Esophagus squamous epithelium (tissue), 5 donors: ENCODE results near the gene AIFM3. TPM values are rescaled to one million over a fixed set of nuclear protein-coding genes. Genes with fewer than 3 reads are reported as not detected.
A peak's percentile ranks its signal among the peaks of the same experiment; 100 is the strongest.

Experiments
- DNase-seq: peaks from one replicate; lab custom pipeline; 2025; lab: John Stamatoyannopoulos, UW
- H3K27ac ChIP-seq, 4 donors: fragments of 200-600 bp; sonication (generic); one replicate each; pipeline ENCODE4 v1.5.1; 2016 to 2019; ENCODE audit warnings: mild to moderate bottlenecking in 1 of 4
- H3K27me3 ChIP-seq, 4 donors: fragments of 200-600 bp; sonication (generic); 1 replicate in 3 of 4; 2 replicates in 1 of 4; pipeline versions ENCODE4 v1.5.1 to v1.6.0; 2017 to 2021; ENCODE audit warnings: antibody characterized with exemption in 1 of 4
- H3K36me3 ChIP-seq, 3 donors: fragments of 200-600 bp; sonication (generic); one replicate each; pipeline ENCODE4 v1.5.1; 2016 to 2019
- H3K4me1 ChIP-seq, 3 donors: fragments of 200-600 bp; sonication (generic); one replicate each; pipeline ENCODE4 v1.5.1; 2017 to 2019
- H3K4me3 ChIP-seq, 4 donors: fragments of 200-600 bp; sonication (generic); 1 replicate in 3 of 4; 2 replicates in 1 of 4; pipeline ENCODE4 v1.5.1; 2016 to 2019; ENCODE audit warnings: mild to moderate bottlenecking in 2 of 4, moderate library complexity in 1 of 4
- H3K9me3 ChIP-seq, 3 donors: fragments of 200-600 bp; sonication (generic); one replicate each; pipeline ENCODE4 v1.5.1; 2016 to 2019
- CTCF ChIP-seq, 6 experiments: fragments of 450-650 bp in 4 of 6; fragments of 200-600 bp in 2 of 6; sonication (generic) in 2 of 6; IDR thresholded peaks; one replicate each; pipeline ENCODE4 v1.5.1; 2016 to 2019; ENCODE audit warnings: antibody characterized with exemption in 6 of 6, mild to moderate bottlenecking in 4 of 6, moderate library complexity in 4 of 6
- POLR2A ChIP-seq, 4 donors: fragments of 450-650 bp; IDR thresholded peaks; one replicate each; pipeline ENCODE4 v1.6.1; 2017; ENCODE audit warnings: antibody characterized with exemption in 4 of 4, mild to moderate bottlenecking in 4 of 4, moderate library complexity in 3 of 4
- WGBS, 2 donors: methylation state at CpG; one replicate each; pipeline ENCODE4 v1.1.5; 2018; 5-methylcytosine and 5-hydroxymethylcytosine counted together
- intact Hi-C: fragments of 100-400 bp; cut with DNase I; formaldehyde crosslinking; loops from one replicate; pipeline ENCODE4 v1.15.0; 2022
- total RNA-seq, 4 donors: library from RNA; depleted of rRNA; stranded (reverse); fragments of >200 nt; gene quantifications; one replicate each; pipeline ENCODE4 v1.1.0, GENCODE V29; 2016
- donor health status: DM: yes; HTN: yes; CAD: no.

The AIFM3 gene
- total RNA-seq, 4 donors from 2014 or later: 0.30 to 1.9 (median 0.94) TPM

- H3K4me3 ChIP-seq: peak overlapping the region; percentile 19 to 66 (median 39)
Measured at GRCh38 chr22:20965104-20965887, 1.8 kb upstream of the AIFM3 start.

GRCh38 chr22:20965888-20966855 lies 883 bp upstream of the AIFM3 start:
- Histone ChIP-seq H3K27me3 (peaks cover 0 to 22% (median 0%) of the 10 kb centered on the region in 4 donors), H3K9me3 (no peaks in the 10 kb centered on the region), H3K27ac (no peak overlapping the region), H3K4me3 (no peak overlapping the region), H3K36me3 (no peaks in the 10 kb centered on the region), H3K4me1 (peaks cover 9 to 46% (median 23%) of the 10 kb centered on the region in 3 donors)
- DNase-seq: no peak
- WGBS, 2 donors: 85 to 86% methylated on average over 6 of the region's 13 CpGs
- intact Hi-C loops: no loop called here
- no peak for TF ChIP-seq POLR2A (IDR thresholded peaks at IDR 0.05)
- TF ChIP-seq CTCF (IDR thresholded peaks at IDR 0.05): no peak

More at GRCh38 chr22:20965104-20965887, 1.8 kb upstream of the AIFM3 start:
- Histone ChIP-seq H3K36me3 (no peaks in the 10 kb centered on the region), H3K27me3 (peaks cover 0 to 22% (median 0%) of the 10 kb centered on the region in 4 donors), H3K27ac (no peak overlapping the region), H3K4me1 (peaks cover 9 to 46% (median 23%) of the 10 kb centered on the region in 3 donors), H3K9me3 (no peaks in the 10 kb centered on the region)
- no peak for DNase-seq
- intact Hi-C loops: no loop called here
- TF ChIP-seq CTCF (IDR thresholded peaks at IDR 0.05) (no peak), POLR2A (IDR thresholded peaks at IDR 0.05) (no peak)
- 92% methylated on average over 4 of the region's 65 CpGs; no CpG with 5 or more reads in 1 of the 2 donors for WGBS, 2 donors

GRCh38 chr22:20967697-20968211 lies 699 bp downstream of the AIFM3 start:
- Histone ChIP-seq H3K36me3 (no peaks in the 10 kb centered on the region), H3K4me3 (no peak overlapping the region), H3K4me1 (peaks cover 9 to 37% (median 18%) of the 10 kb centered on the region in 3 donors), H3K9me3 (no peaks in the 10 kb centered on the region), H3K27ac (no peak overlapping the region), H3K27me3 (peaks cover 0 to 22% (median 0%) of the 10 kb centered on the region in 4 donors)
- 46 to 63% methylated on average over 2 to 5 of the region's 19 CpGs for WGBS, 2 donors
- DNase-seq: no peak
- intact Hi-C loops: no loop called here
- TF ChIP-seq POLR2A (IDR thresholded peaks at IDR 0.05): no peak

GRCh38 chr22:20968281-20968977 lies 1.4 kb downstream of the AIFM3 start:
- intact Hi-C loops: no loop called here
- Histone ChIP-seq H3K9me3 (no peaks in the 10 kb centered on the region), H3K4me3 (no peak overlapping the region), H3K27me3 (peaks cover 0 to 20% (median 0%) of the 10 kb centered on the region in 4 donors), H3K36me3 (no peaks in the 10 kb centered on the region), H3K4me1 (peaks cover 9 to 31% (median 16%) of the 10 kb centered on the region in 3 donors), H3K27ac (no peak overlapping the region)
- no peak for DNase-seq
- 56 to 85% methylated on average over 2 to 4 of the region's 7 CpGs for WGBS, 2 donors
- TF ChIP-seq POLR2A (IDR thresholded peaks at IDR 0.05): no peak
- no peak for TF ChIP-seq CTCF (IDR thresholded peaks at IDR 0.05)
